Ovary (tissue), 3 donors: ENCODE data around the gene KCTD11.

Experiments
- POLR2A ChIP-seq: fragments of 450-650 bp; IDR thresholded peaks from one replicate; pipeline ENCODE4 v1.6.1; 2017; ENCODE audit warnings: antibody characterized with exemption, mild to moderate bottlenecking, moderate library complexity
- TF ChIP-seq, protein P1 (sequence below), 3 donors: fragments of 450-650 bp in 2 of 3; fragments of 200-600 bp in 1 of 3; IDR thresholded peaks; one replicate each; pipeline versions ENCODE4 v1.5.1 to v1.8.0; 2016 to 2022; ENCODE audit warnings: antibody characterized with exemption in 3 of 3, mild to moderate bottlenecking in 1 of 3
- donor health status: DM: no; HTN: no; CAD: no.

DNA sequence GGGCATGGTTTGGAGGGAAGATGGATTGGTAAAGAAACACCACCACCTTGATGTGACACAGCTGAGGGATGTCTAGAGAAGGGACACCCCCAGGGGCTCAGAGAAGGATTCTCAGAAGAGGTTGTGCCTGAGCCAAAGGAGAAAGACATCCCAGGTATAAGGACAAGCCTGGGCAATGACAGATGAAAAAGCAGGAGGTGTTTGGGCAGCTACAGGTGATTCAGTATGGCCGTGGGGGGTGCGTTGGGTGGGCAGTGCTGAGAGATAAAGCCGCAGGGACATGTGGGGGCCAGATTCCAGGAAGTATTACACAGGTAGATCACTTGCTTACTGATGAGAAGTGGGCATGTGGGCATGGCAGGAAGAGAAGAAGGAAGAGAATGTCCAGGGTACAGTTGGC lies 9.9 kb downstream of the KCTD11 start:
- TF ChIP-seq, protein P1, sequence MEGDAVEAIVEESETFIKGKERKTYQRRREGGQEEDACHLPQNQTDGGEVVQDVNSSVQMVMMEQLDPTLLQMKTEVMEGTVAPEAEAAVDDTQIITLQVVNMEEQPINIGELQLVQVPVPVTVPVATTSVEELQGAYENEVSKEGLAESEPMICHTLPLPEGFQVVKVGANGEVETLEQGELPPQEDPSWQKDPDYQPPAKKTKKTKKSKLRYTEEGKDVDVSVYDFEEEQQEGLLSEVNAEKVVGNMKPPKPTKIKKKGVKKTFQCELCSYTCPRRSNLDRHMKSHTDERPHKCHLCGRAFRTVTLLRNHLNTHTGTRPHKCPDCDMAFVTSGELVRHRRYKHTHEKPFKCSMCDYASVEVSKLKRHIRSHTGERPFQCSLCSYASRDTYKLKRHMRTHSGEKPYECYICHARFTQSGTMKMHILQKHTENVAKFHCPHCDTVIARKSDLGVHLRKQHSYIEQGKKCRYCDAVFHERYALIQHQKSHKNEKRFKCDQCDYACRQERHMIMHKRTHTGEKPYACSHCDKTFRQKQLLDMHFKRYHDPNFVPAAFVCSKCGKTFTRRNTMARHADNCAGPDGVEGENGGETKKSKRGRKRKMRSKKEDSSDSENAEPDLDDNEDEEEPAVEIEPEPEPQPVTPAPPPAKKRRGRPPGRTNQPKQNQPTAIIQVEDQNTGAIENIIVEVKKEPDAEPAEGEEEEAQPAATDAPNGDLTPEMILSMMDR (IDR thresholded peaks at IDR 0.05) = no peak
- TF ChIP-seq POLR2A = no peak
